ENCODE data around the gene SURF1.

DNA sequence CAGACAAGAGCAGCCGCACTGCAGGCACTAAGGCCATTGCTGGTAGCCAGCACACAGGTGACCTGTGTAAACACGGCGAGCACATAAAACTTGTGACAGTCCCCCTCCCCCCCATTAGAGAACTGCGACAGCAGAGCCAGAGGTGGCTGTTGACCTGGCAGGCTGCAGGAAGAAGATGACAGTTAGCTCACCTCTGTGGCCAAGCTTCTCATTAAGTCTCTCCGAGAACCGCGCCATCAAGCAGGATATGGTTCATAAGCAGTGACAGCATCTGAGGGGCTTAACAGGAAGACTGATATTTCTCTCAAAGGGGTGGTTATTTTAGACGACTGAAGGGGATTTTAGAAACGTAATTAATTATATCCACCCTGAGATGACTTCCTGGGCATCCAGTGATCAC lies 14.4 kb upstream of the SURF1 start:
- no peak for TF ChIP-seq CTCF (IDR thresholded peaks at IDR 0.05)
- no peak for TF ChIP-seq TCF7L2 (IDR thresholded peaks at IDR 0.05; ENCODE audit: low read depth, low read length)
- TF ChIP-seq POLR2AphosphoS5 (IDR thresholded peaks at IDR 0.05; ENCODE audit: low read depth, low read length) = no peak
- TF ChIP-seq REST (IDR thresholded peaks at IDR 0.05; ENCODE audit: insufficient read depth in 1 of 2, low read depth in 2 of 2, low read length in 1 of 2) = no peak
- TF ChIP-seq SIN3A (IDR thresholded peaks at IDR 0.05; ENCODE audit: borderline replicate concordance, insufficient read depth, low read depth, low read length) = no peak
